ENCODE results near the gene ETV5. TPM values are rescaled to one million over a fixed set of nuclear protein-coding genes. Genes with fewer than 3 reads are reported as not detected.
"Not testable (repeated sequence)": the region's sequence is repeated elsewhere in the genome, so short reads cannot be mapped to it uniquely, and the experiment has no call there.

The ETV5 gene
- total and polyA plus RNA-seq, 9 of the 15 experiments (the other 6 are each of a cell fraction or from before 2014, with no cell fraction given): 9.2 to 25.9 (median 15.9) TPM

- DNase-seq (ENCODE audit: extremely low read depth in 1 of 4, low spot score in 3 of 4); H3K4me2 ChIP-seq (ENCODE audit: insufficient read depth, low read length); ATAC-seq; in situ Hi-C loops (cut with MboI); H3K9me1 ChIP-seq (ENCODE audit: control insufficient read depth, insufficient read depth, low read length); H3K9me3 ChIP-seq (replicated peaks; ENCODE audit: control insufficient read depth, insufficient read depth, low read depth, low read length); H3K4me1 ChIP-seq (replicated peaks in 1 of 2; ENCODE audit: control insufficient read depth in 2 of 2, insufficient read depth in 2 of 2, low read length in 2 of 2); FAIRE-seq; BruUV-seq (replicated peaks); H3K79me2 ChIP-seq (ENCODE audit: control insufficient read depth, insufficient read depth, low read length); H3K9ac ChIP-seq (ENCODE audit: insufficient read depth in 1 of 2, low read depth in 2 of 2, low read length in 2 of 2); H3K36me3 ChIP-seq (ENCODE audit: control insufficient read depth, insufficient read depth, low read length); H4K20me1 ChIP-seq (replicated peaks; ENCODE audit: control insufficient read depth, insufficient read depth, low read length); CTCF ChIA-PET (ENCODE audit: low intra/inter-chr PET ratio); H2AFZ ChIP-seq (ENCODE audit: low read depth, low read length); H3K4me3 ChIP-seq; intact Hi-C loops (cut with micrococcal nuclease); H3K27ac ChIP-seq (ENCODE audit: extremely low read depth, low read depth, low read length): not testable (repeated sequence)
- peak; percentile 48 to 58; a peak in 3 of 4 replicates for TF ChIP-seq NRF1 (conservative IDR thresholded peaks at IDR 0.05 in 1 of 2, IDR thresholded peaks at IDR 0.05 in 1 of 2)
- TF ChIP-seq CHD2 (IDR thresholded peaks at IDR 0.05; ENCODE audit: low read depth, low read length): peak; percentile 62; the same call in 1 of the 2 replicates
- peaks cover 15 to 23% of the 10 kb centered on the region in 2 experiments; a peak in 4 of 5 replicates for H3K27me3 ChIP-seq (ENCODE audit: control insufficient read depth in 2 of 2, insufficient read depth in 2 of 2, low read length in 2 of 2)
- POLR2A ChIA-PET: interaction anchor here (0.8 to 1.2 kb wide), 2 partner anchors 17 to 66 kb away, joined by 3 to 5 read pairs; no protein-coding TSS in a partner anchor
- 17% methylated on average over 5 of the region's 5 CpGs for WGBS (ENCODE audit: insufficient coverage, low coverage, missing lambda C conversion rate)
Measured at GRCh38 chr3:186025993-186026392, 82.9 kb downstream of the ETV5 start.

GRCh38 chr3:186025161-186025560 is 83.7 kb downstream of the ETV5 start:
- no peak for FAIRE-seq
- no peak for DNase-seq (ENCODE audit: extremely low read depth in 1 of 4, low spot score in 3 of 4)
- TF ChIP-seq NONO (IDR thresholded peaks at IDR 0.05; ENCODE audit: low read depth in 2 of 2, low read length in 1 of 2) (no peak), EWSR1 (IDR thresholded peaks at IDR 0.05; ENCODE audit: borderline replicate concordance, low read depth, partially characterized antibody) (no peak), ZNF57 (CRISPR knock-in tag; IDR thresholded peaks at IDR 0.05) (no peak), TEAD1 (CRISPR knock-in tag; IDR thresholded peaks at IDR 0.05) (no peak), TEAD2 (tag; IDR thresholded peaks at IDR 0.05) (no peak), TCF15 (CRISPR knock-in tag; IDR thresholded peaks at IDR 0.05) (no peak), HDAC1 (IDR thresholded peaks at IDR 0.05) (no peak), NFE2 (IDR thresholded peaks at IDR 0.05; ENCODE audit: low read depth) (no peak), RBM15 (IDR thresholded peaks at IDR 0.05; ENCODE audit: insufficient read depth, low read length) (no peak), ZNF707 (CRISPR knock-in tag; conservative IDR thresholded peaks at IDR 0.05) (no peak), ZNF280B (CRISPR knock-in tag; IDR thresholded peaks at IDR 0.05) (no peak), POLR2H (tag; IDR thresholded peaks at IDR 0.05; ENCODE audit: low read depth) (no peak), MEIS2 (IDR thresholded peaks at IDR 0.05; ENCODE audit: partially characterized antibody) (no peak)

More at GRCh38 chr3:186025161-186025560, 83.7 kb downstream of the ETV5 start:
- H3K36me3 ChIP-seq (ENCODE audit: control insufficient read depth, insufficient read depth, low read length): no peaks in the 10 kb centered on the region
- H3K79me2 ChIP-seq (ENCODE audit: control insufficient read depth, insufficient read depth, low read length): no peaks in the 10 kb centered on the region
- BruUV-seq (replicated peaks): no TSS peak
- H3K9me1 ChIP-seq (ENCODE audit: control insufficient read depth, insufficient read depth, low read length): no peaks in the 10 kb centered on the region
- H3K4me2 ChIP-seq (ENCODE audit: insufficient read depth, low read length): no peak overlapping the region
- no peak for ATAC-seq
- intact Hi-C loops (cut with micrococcal nuclease) (no loop called here), in situ Hi-C loops (cut with MboI) (no loop called here)
- no peak overlapping the region for H3K27ac ChIP-seq (ENCODE audit: extremely low read depth, low read depth, low read length)
- no peaks in the 10 kb centered on the region for H3K4me1 ChIP-seq (replicated peaks in 1 of 2; ENCODE audit: control insufficient read depth in 2 of 2, insufficient read depth in 2 of 2, low read length in 2 of 2)
- POLR2A ChIA-PET: interaction anchor here (0.8 to 1.2 kb wide), 5 partner anchors 10 to 100 kb away, joined by 3 read pairs; no protein-coding TSS in a partner anchor
- H3K27me3 ChIP-seq (ENCODE audit: control insufficient read depth in 2 of 2, insufficient read depth in 2 of 2, low read length in 2 of 2): peaks cover 14 to 23% of the 10 kb centered on the region in 2 experiments; a peak in 4 of 5 replicates
- under 1% methylated on average over 5 of the region's 5 CpGs for WGBS (ENCODE audit: insufficient coverage, low coverage, missing lambda C conversion rate)
- H2AFZ ChIP-seq (ENCODE audit: low read depth, low read length): no peak overlapping the region
- H3K9ac ChIP-seq (ENCODE audit: insufficient read depth in 1 of 2, low read depth in 2 of 2, low read length in 2 of 2): no peak overlapping the region
- no peaks in the 10 kb centered on the region; the same call in 1 of the 2 replicates for H3K9me3 ChIP-seq (replicated peaks; ENCODE audit: control insufficient read depth, insufficient read depth, low read depth, low read length)
- H3K4me3 ChIP-seq: no peak overlapping the region
- no peaks in the 10 kb centered on the region for H4K20me1 ChIP-seq (replicated peaks; ENCODE audit: control insufficient read depth, insufficient read depth, low read length)
- CTCF ChIA-PET (ENCODE audit: low intra/inter-chr PET ratio): no interaction called here

Measured in K562 (cell line).